Measurements from ENCODE around the gene LRPPRC.

The LRPPRC gene

DNA sequence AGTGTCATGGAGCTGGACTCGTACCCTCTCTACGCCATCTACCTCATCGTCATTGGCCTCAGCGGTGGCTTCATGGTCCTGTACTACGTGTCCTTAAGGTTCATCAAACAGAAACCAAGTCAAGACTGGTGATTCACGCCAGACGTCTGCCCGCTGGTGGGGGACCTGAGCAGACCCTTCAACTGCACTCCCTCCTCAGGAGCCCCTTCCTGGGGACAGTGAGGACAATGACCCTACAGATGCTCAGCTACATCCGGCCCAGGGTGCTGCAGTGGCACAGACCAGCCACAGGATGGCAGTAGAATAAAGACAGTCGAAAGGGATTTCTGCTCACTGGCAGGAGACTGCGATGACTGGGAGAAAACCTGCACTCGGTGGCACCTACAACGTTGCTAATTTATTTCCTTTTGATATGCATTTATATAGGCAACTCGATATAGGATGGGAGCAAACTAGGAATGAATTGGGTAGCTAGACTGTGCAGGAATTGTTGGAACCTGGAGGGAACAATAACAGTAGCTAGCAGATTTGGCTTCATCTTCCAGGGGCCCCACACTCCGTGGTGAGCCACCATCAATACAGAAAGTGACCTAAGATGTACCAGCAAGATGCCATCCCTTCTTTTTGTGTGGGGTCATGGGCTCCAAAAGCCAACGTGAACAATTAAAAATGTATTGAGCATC lies 117.9 kb downstream of the LRPPRC start:
- no peak overlapping the region for H3K27ac ChIP-seq (ENCODE audit: low read depth, low read length)
- H3K4me3 ChIP-seq (ENCODE audit: low read length), result no peak overlapping the region
- H3K9ac ChIP-seq (ENCODE audit: low read length), result no peak overlapping the region
- no peaks in the 10 kb centered on the region for H3K4me1 ChIP-seq (ENCODE audit: control insufficient read depth, insufficient read depth, low read length)
- no peaks in the 10 kb centered on the region for H3K27me3 ChIP-seq (ENCODE audit: control insufficient read depth, insufficient read depth, low read length)
- H3K36me3 ChIP-seq (ENCODE audit: control insufficient read depth, insufficient read depth, low read length), result no peaks in the 10 kb centered on the region

DNA sequence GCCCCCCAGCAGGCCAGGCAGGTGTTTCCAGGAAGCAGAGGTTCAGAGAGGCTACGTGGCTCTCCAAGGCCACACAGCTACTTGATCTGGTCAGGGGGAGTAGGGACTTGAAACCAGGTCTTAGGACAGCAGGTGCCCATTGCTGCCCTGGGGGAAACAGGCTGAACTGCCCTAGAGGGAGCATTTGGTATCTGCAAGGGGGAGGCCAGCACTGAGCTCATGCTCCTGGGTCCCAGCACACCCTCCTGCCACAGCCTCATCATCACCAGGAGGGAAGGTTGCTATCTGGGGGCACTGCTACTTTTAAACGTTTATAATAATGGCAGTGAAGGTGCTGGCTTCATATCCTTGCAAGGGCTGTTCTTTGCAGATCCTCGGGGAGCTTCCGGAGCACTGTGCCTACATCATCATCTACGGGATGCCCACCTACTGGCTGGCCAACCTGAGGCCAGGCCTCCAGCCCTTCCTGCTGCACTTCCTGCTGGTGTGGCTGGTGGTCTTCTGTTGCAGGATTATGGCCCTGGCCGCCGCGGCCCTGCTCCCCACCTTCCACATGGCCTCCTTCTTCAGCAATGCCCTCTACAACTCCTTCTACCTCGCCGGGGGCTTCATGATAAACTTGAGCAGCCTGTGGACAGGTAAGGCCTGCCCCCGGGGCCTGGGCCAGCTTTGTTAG lies 120.9 kb downstream of the LRPPRC start:
- Histone ChIP-seq H3K27me3 (ENCODE audit: control insufficient read depth, insufficient read depth, low read length) (no peaks in the 10 kb centered on the region), H3K27ac (ENCODE audit: low read depth, low read length) (no peak overlapping the region), H3K4me1 (ENCODE audit: control insufficient read depth, insufficient read depth, low read length) (no peaks in the 10 kb centered on the region), H3K36me3 (ENCODE audit: control insufficient read depth, insufficient read depth, low read length) (no peaks in the 10 kb centered on the region), H3K4me3 (ENCODE audit: low read length) (no peak overlapping the region), H3K9ac (ENCODE audit: low read length) (no peak overlapping the region)

DNA sequence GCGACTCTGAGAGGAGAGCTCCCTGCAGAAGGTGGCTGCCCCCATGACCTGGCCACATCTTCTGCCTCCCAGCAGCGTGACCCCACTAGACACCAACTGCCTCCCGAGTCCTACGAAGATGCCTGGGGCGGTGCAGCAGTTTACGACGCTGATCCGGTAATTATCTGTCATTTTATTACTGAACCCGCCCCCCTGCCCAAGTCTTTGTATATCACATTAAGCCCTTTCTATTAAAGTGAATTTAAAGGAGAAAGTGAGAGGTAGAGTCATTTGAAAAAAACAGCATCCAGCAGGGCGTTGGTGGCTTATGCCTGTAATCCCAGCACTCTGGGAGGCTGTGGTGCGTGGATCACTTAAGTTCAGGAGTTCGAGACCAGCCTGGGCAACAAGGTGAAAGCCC lies 123.6 kb downstream of the LRPPRC start:
- Histone ChIP-seq H3K9ac (ENCODE audit: low read length) (no peak overlapping the region), H3K27me3 (ENCODE audit: control insufficient read depth, insufficient read depth, low read length) (no peaks in the 10 kb centered on the region)

DNA sequence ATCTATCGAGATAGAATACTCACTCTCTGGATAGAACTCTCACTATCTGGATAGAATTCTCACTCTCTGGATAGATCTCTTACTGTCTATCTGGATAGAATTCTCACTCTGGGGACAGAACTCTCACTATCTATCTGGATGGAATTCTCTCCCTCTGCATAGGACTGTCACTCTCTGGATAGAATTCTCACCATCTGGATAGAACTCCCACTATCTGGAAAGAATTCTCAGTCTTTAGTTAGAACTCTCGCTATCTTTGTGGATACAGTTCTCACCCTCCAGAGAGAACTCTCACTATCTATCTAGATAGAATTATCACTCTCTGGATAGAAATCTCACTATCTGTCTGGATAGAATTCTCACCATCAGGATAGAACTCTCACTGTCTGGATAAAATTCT lies 140.5 kb downstream of the LRPPRC start:
- Histone ChIP-seq H3K36me3 (ENCODE audit: control insufficient read depth, insufficient read depth, low read length) (no peaks in the 10 kb centered on the region), H3K9ac (ENCODE audit: low read length) (no peak overlapping the region), H3K4me1 (ENCODE audit: control insufficient read depth, insufficient read depth, low read length) (no peaks in the 10 kb centered on the region), H3K27me3 (ENCODE audit: control insufficient read depth, insufficient read depth, low read length) (no peaks in the 10 kb centered on the region), H3K4me3 (ENCODE audit: low read length) (no peak overlapping the region), H3K27ac (ENCODE audit: low read depth, low read length) (no peak overlapping the region)

More for the DNA sequence above, 123.6 kb downstream of the LRPPRC start:
- Histone ChIP-seq H3K36me3 (ENCODE audit: control insufficient read depth, insufficient read depth, low read length) (no peaks in the 10 kb centered on the region), H3K27ac (ENCODE audit: low read depth, low read length) (no peak overlapping the region), H3K4me3 (ENCODE audit: low read length) (no peak overlapping the region), H3K4me1 (ENCODE audit: control insufficient read depth, insufficient read depth, low read length) (no peaks in the 10 kb centered on the region)

DNA sequence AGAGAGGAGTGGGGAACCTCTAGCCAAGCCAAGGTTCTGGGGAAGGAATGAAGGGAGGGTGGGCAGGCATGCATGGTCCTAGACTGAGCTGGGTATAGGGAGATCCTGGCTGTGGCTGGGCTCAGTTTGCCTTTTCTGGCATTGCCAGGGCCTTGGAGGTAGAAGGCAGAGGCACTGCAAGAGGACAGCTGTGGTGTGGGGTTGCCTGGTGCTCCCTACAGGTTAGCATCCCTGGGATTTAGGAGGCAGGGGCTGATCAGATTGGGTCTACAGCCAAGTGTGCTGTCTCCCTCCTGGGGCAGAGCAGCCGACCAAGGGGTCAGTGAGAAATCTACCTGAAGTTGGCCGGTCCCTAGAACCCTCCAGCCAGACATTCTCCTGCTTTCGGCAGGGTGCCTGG lies 141.1 kb downstream of the LRPPRC start:
- no peaks in the 10 kb centered on the region for H3K36me3 ChIP-seq (ENCODE audit: control insufficient read depth, insufficient read depth, low read length)

DNA sequence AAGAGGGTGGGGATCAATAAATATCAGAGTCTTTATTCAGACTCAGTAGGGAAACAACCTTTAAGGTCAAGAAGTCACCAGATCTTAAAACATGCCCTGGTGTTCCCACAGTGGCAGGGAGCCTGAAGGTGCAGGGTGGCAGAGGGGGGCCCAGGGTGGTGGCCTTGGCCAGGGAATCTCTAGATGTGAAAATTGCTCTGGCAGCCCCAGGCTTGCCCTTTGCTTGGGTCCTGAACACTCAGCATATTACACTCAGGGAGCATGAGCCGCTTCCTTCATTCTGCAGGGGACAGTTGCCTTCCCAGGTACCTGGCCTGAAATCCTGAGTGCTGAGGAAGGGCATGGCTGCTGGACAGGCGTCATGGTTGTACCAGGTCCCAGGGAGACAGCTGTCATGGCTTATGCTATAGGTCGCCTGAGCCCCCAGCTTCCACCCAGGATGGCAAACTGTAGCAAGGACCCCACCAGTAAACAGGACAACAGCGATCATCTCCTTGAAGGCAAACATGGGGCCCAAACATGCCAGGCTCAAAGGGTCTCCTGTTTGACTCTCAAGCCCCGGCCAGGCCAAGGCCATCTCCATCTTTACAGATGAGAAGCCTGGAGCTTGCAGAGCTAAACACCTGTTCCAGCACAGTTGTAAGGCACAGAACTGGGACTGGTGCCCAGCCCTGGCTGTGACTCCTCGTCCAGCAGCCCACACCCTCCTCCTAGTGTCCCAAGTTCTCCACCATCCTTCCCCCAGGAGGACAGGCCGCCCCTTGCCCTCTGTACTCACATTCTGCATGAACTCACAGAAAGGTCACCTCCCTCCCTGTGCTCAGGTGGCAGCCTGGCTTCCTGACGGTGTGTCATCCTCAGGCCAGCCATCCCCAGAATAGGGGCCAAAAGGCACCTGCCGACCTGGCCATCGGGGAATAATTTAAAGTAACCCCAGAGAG lies 142.4 kb downstream of the LRPPRC start:
- no peak overlapping the region for H3K9ac ChIP-seq (ENCODE audit: low read length)
- no peaks in the 10 kb centered on the region for H3K4me1 ChIP-seq (ENCODE audit: control insufficient read depth, insufficient read depth, low read length)

More for the DNA sequence above, 141.1 kb downstream of the LRPPRC start:
- no peaks in the 10 kb centered on the region for H3K4me1 ChIP-seq (ENCODE audit: control insufficient read depth, insufficient read depth, low read length)
- no peak overlapping the region for H3K27ac ChIP-seq (ENCODE audit: low read depth, low read length)
- H3K9ac ChIP-seq (ENCODE audit: low read length), result no peak overlapping the region
- no peak overlapping the region for H3K4me3 ChIP-seq (ENCODE audit: low read length)
- no peaks in the 10 kb centered on the region for H3K27me3 ChIP-seq (ENCODE audit: control insufficient read depth, insufficient read depth, low read length)

DNA sequence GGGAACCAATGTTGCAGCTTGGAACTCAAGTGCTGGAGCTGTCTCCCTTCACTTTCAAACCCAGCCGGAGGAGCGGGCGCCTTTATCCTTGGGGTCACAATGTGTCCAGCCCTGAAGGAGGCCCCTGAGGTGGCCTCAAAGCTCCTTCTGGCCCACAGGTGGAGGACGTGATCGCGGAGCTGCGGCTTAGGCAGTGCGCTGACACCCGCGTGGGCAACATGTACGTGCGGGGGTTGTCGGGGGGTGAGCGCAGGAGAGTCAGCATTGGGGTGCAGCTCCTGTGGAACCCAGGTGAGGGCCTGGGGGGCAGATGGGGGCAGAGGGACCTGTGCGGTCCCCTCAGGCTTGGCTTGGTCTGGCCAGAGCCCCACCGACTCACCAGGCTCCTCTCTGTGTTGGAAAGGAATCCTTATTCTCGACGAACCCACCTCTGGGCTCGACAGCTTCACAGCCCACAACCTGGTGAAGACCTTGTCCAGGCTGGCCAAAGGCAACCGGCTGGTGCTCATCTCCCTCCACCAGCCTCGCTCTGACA lies 143.5 kb downstream of the LRPPRC start:
- no peak overlapping the region for H3K27ac ChIP-seq (ENCODE audit: low read depth, low read length)
- no peaks in the 10 kb centered on the region for H3K27me3 ChIP-seq (ENCODE audit: control insufficient read depth, insufficient read depth, low read length)
- no peaks in the 10 kb centered on the region for H3K4me1 ChIP-seq (ENCODE audit: control insufficient read depth, insufficient read depth, low read length)
- H3K36me3 ChIP-seq (ENCODE audit: control insufficient read depth, insufficient read depth, low read length), result no peaks in the 10 kb centered on the region
- H3K4me3 ChIP-seq (ENCODE audit: low read length), result no peak overlapping the region
- H3K9ac ChIP-seq (ENCODE audit: low read length), result no peak overlapping the region

More for the DNA sequence above, 142.4 kb downstream of the LRPPRC start:
- H3K27ac ChIP-seq (ENCODE audit: low read depth, low read length), result no peak overlapping the region
- no peaks in the 10 kb centered on the region for H3K27me3 ChIP-seq (ENCODE audit: control insufficient read depth, insufficient read depth, low read length)
- no peak overlapping the region for H3K4me3 ChIP-seq (ENCODE audit: low read length)
- no peaks in the 10 kb centered on the region for H3K36me3 ChIP-seq (ENCODE audit: control insufficient read depth, insufficient read depth, low read length)

DNA sequence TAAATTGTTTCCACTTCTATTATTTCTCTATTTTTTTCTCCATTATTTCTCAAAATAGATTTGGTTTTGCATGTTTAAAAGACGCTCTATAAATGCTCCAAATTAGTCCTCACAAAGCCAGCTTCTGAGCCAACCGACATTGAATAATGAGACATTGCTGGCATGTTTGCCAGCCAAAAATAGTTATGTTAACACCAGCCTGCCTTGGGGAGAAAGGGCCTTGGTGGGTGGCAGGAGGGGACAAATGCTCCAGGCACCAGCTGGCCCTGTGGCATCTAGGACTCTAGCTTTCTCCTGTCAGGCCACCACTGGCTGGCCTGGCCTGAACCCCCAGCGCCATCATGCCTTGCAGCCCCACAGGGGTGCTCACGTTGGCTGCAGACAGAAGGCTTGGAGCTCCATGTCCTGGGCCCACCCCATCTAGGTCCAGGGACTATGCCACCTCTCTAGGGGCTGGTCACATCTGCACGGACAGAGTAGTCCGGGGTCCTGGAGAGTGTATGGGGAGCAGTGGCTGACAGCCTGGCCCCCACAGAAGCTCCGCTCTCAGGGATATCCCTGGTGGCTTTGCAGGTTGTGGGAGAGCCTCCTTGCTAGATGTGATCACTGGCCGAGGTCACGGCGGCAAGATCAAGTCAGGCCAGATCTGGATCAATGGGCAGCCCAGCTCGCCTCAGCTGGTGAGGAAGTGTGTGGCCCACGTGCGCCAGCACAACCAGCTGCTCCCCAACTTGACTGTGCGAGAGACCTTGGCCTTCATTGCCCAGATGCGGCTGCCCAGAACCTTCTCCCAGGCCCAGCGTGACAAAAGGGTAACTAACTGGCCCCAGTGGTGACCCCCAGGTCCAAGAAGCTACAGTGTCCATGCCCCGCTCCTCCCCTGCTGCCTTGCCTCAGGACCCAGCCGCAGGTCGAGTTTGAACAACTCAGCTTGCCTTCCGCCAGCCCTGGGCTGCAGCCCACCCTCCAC lies 144.5 kb downstream of the LRPPRC start:
- Histone ChIP-seq H3K4me1 (ENCODE audit: control insufficient read depth, insufficient read depth, low read length) (no peaks in the 10 kb centered on the region), H3K4me3 (ENCODE audit: low read length) (no peak overlapping the region), H3K27me3 (ENCODE audit: control insufficient read depth, insufficient read depth, low read length) (no peaks in the 10 kb centered on the region), H3K27ac (ENCODE audit: low read depth, low read length) (no peak overlapping the region), H3K36me3 (ENCODE audit: control insufficient read depth, insufficient read depth, low read length) (no peaks in the 10 kb centered on the region), H3K9ac (ENCODE audit: low read length) (no peak overlapping the region)

DNA sequence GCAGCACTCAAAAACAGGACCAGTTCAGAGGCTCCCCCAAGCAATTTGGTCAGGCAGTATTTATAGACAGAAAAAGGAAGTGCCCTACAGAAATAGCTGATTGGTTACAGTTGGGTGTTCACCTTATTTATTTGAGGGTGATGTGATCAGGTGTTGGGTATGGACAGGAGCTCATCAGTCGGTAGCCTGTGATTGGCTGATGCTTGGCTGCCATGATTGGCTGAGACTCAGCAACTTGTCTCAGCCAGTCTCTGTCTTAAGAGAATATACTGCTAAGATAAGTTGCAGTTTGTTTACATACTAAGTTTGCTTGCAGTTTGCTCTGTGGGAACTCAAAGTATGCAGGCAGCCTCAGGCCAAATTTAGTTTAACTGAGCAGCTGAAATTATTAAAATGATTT lies 147.6 kb downstream of the LRPPRC start:
- H3K27ac ChIP-seq (ENCODE audit: low read depth, low read length), result no peak overlapping the region
- no peaks in the 10 kb centered on the region for H3K4me1 ChIP-seq (ENCODE audit: control insufficient read depth, insufficient read depth, low read length)
- no peaks in the 10 kb centered on the region for H3K27me3 ChIP-seq (ENCODE audit: control insufficient read depth, insufficient read depth, low read length)
- H3K36me3 ChIP-seq (ENCODE audit: control insufficient read depth, insufficient read depth, low read length), result no peaks in the 10 kb centered on the region
- H3K4me3 ChIP-seq (ENCODE audit: low read length), result no peak overlapping the region
- no peak overlapping the region for H3K9ac ChIP-seq (ENCODE audit: low read length)

DNA sequence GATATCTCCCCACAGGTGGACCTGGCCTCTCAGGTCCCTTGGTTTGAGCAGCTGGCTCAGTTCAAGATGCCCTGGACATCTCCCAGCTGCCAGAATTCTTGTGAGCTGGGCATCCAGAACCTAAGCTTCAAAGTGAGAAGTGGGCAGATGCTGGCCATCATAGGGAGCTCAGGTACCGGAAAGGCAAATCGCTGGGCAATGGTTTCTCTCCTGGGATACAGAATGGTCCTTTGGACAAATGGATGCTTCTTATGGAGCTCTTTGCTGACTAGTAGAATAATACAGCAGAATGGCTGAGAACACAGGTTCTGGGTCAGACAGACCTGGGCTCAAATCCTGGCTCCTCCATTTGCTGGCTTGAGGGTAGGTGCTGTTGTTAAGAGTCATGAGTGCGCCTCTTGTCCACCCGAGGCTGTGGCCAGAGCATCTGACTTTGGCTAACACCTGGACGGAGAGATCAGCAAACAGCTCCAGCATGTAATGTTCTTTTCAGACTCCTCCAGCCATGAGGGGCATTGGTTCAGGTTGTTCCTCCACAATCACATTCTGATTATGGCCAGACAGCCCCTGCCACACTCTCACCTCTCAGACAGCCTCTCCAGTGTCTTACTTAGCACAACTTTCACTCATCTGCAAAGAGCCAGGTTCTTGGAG lies 149.5 kb downstream of the LRPPRC start:
- H3K36me3 ChIP-seq (ENCODE audit: control insufficient read depth, insufficient read depth, low read length), result no peaks in the 10 kb centered on the region
- no peak overlapping the region for H3K27ac ChIP-seq (ENCODE audit: low read depth, low read length)
- no peaks in the 10 kb centered on the region for H3K4me1 ChIP-seq (ENCODE audit: control insufficient read depth, insufficient read depth, low read length)
- H3K27me3 ChIP-seq (ENCODE audit: control insufficient read depth, insufficient read depth, low read length), result no peaks in the 10 kb centered on the region
- H3K9ac ChIP-seq (ENCODE audit: low read length), result no peak overlapping the region
- H3K4me3 ChIP-seq (ENCODE audit: low read length), result no peak overlapping the region

DNA sequence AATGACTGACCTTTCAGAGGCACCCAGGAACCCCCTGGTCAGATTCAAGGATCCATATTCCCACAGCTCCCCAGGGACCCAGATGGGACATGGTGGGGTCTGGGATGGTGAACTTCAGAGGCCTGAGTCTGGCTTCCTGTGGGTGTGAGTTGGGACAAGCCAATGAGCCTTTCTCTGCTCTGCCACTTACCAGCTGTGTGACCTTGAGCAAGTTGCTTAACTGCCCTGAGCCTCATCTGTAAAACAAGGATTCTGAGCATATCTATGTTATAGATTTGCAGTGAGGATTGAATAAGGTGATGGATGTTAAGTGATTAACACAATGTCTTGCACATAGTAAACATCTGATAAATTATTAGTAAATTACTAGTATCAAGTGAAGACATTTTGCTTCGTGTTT lies 150.6 kb downstream of the LRPPRC start:
- no peak overlapping the region for H3K4me3 ChIP-seq (ENCODE audit: low read length)
- no peaks in the 10 kb centered on the region for H3K27me3 ChIP-seq (ENCODE audit: control insufficient read depth, insufficient read depth, low read length)
- H3K27ac ChIP-seq (ENCODE audit: low read depth, low read length), result no peak overlapping the region
- no peak overlapping the region for H3K9ac ChIP-seq (ENCODE audit: low read length)
- H3K36me3 ChIP-seq (ENCODE audit: control insufficient read depth, insufficient read depth, low read length), result no peaks in the 10 kb centered on the region
- no peaks in the 10 kb centered on the region for H3K4me1 ChIP-seq (ENCODE audit: control insufficient read depth, insufficient read depth, low read length)
